ENCODE results near the gene SELPLG.

The SELPLG gene

DNA sequence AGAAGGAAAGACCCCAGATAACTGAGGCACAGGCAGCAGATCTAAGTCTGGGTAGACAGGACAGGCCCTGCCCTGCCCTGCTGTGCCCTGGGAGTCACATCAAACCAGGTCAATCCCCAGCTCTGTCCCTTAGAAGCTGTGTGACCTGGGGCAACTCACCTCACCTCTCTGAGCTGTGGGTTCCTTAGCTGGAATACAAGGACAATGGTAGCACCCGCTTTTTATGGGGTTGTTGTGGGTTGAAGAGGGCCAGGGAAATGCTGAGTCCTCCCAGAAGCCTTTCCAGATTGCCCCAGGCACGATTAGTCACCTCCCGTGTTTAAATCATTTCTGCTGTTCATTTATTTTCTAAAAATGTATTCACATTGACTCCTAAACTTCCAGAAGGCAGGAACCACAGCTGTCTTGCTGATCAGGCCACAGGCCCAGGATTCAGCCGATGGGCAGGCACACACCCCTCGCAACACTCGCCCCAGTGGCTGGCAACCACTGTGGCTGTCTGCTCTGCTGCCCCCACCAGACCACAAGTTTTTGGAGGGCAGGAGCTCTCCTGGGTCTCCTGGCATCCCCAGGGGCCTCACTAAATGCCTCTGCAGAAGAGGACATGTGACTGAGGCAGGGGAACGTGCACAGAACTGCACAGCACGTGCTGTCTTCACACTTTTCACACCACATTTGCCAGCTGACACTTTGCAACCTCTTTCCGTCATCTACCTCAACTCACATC is 3.0 kb downstream of the SELPLG start:
- Mint-ChIP-seq H3K36me3 (ENCODE audit: insufficient read depth) (peaks cover 50% of the 10 kb centered on the region), H3K9me3 (no peaks in the 10 kb centered on the region), H3K27ac (ENCODE audit: low read depth) (peak overlapping the region; percentile 99), H3K4me1 (peaks cover 59% of the 10 kb centered on the region), H3K4me3 (peak overlapping the region; percentile 90), H3K27me3 (no peaks in the 10 kb centered on the region)
- no peak for ATAC-seq (replicated peaks; ENCODE audit: extremely low read depth, poor library complexity, severe bottlenecking)
- peak in 1 of 2 donors; percentile 38 for DNase-seq (ENCODE audit: low spot score in 2 of 2)

DNA sequence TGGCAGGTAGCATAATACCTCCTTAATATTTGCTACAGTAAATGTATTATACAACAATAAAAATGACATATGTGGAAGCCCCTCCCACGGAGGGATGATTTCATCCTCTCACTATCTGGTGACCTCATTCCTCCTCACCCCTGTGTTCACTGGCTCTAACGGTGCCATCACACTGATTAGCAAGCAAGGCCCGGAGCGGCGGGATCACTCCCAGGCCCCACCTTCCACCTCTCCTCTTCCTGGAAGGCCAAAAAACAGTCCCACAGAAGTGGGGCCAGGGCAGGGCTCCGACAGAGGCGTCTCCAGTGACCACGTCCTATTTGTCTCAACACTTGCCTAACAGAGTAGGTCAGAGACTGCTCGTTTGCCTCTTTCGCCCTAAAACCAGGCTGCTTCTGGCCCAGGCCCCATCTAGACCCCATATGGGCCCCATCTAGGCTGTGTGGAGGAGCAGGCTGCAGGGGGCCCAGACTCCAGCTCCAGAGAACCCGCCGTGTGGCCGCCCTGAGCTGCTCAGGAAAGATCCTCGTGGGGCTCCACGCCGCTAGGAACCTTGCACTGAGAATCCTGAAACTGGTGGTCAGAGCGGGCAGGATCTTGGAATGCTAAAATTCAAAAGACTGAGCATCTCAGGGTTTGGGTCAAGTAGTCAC is 3.7 kb downstream of the SELPLG start:
- peaks cover 55% of the 10 kb centered on the region for H3K36me3 Mint-ChIP-seq (ENCODE audit: insufficient read depth)
- DNase-seq (ENCODE audit: low spot score in 2 of 2) (peak in 1 of 2 donors; percentile 59), ATAC-seq (replicated peaks; ENCODE audit: extremely low read depth, poor library complexity, severe bottlenecking) (peak; percentile 15)
- no peaks in the 10 kb centered on the region for H3K27me3 Mint-ChIP-seq
- H3K27ac Mint-ChIP-seq (ENCODE audit: low read depth), result peak overlapping the region; percentile 99
- peaks cover 64% of the 10 kb centered on the region for H3K4me1 Mint-ChIP-seq
- H3K4me3 Mint-ChIP-seq, result peak overlapping the region; percentile 90
- no peaks in the 10 kb centered on the region for H3K9me3 Mint-ChIP-seq

DNA sequence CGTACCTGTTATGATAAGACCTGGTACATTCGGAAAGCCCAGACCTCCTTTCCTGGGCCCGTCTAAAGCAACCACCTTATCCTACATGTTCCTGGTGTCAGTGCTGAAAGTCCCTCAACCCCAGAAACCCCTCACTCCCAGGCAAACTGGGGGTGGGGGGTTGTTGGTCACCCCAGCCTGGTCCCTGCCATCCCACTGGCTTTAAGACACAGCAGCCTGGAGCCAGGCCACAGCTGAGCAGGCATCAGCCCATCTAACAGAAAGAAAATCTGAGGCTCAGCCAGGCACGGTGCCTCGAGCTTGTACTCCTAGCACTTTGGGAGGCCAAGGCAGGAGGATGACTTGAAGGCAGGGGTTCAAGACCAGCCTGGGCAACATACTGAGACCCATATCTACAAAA is 4.5 kb downstream of the SELPLG start:
- DNase-seq (ENCODE audit: low spot score in 2 of 2) (no peak), ATAC-seq (replicated peaks; ENCODE audit: extremely low read depth, poor library complexity, severe bottlenecking) (no peak)
- H3K27me3 Mint-ChIP-seq, result no peaks in the 10 kb centered on the region
- H3K36me3 Mint-ChIP-seq (ENCODE audit: insufficient read depth), result peaks cover 55% of the 10 kb centered on the region
- H3K9me3 Mint-ChIP-seq, result no peaks in the 10 kb centered on the region
- peaks cover 62% of the 10 kb centered on the region for H3K4me1 Mint-ChIP-seq
- peak overlapping the region; percentile 90 for H3K4me3 Mint-ChIP-seq
- peak overlapping the region; percentile 99 for H3K27ac Mint-ChIP-seq (ENCODE audit: low read depth)

DNA sequence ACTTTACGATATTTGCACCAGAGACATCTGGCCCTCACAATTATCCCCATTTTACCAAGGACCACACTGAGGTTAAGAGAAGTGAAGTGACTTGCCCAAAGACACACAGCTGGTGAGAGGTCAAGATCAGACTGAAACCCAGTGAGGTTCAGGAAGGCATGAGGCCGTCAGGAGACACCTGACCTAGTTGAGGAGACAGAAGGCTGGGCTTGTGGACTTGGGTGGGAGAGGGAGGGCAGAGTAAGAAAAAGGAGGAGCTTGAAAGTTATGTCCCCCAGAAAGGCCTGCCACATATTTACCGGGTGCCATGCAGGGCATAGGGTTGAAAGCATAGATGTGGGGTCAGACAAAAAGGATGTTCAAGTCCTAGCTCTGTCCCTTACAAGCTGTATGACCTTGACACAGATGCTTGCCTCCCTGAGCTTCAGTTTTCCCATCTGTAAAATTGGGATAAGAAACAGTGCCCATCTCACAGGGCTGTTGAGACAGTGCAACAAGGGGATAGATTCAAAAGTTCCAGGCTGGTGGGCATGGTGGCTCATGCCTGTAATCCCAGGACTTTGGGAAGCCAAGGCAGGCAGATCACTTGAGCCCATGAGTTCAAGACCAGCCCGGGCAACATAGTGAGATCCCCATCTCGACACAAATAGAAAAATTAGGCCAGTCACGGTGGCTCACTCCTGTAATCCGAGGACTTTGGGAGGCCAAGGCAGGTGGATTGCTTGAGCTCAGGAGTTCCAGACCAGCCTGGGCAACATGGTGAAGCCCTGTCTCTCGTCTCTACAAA is 6.4 kb downstream of the SELPLG start:
- H3K9me3 Mint-ChIP-seq, result no peaks in the 10 kb centered on the region
- peaks cover 60% of the 10 kb centered on the region for H3K4me1 Mint-ChIP-seq
- ATAC-seq (replicated peaks; ENCODE audit: extremely low read depth, poor library complexity, severe bottlenecking) (no peak), DNase-seq (ENCODE audit: low spot score in 2 of 2) (no peak)
- no peaks in the 10 kb centered on the region for H3K27me3 Mint-ChIP-seq
- peak overlapping the region; percentile 56 for H3K27ac Mint-ChIP-seq (ENCODE audit: low read depth)
- H3K36me3 Mint-ChIP-seq (ENCODE audit: insufficient read depth), result peaks cover 56% of the 10 kb centered on the region
- H3K4me3 Mint-ChIP-seq, result peak overlapping the region; percentile 90

DNA sequence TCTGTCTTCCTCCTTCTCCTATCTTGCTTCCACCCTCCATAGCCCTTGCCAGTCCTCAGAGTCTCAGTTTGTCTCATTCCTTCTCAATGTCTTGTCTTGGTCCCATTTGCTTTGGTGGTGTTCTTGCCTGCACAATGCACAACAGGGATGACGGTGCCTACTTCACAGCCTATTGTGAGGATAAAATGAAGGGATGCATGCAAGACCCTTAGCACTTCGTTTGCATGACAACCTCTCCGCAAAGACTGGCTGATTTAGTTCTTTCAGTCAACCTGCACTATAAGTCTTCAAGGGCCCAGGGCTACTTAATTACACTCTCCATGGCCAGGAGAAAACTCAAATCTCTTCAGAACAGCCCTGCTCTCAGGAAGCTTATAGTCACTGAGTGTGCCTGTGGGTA is 8.5 kb downstream of the SELPLG start:
- ATAC-seq (replicated peaks; ENCODE audit: extremely low read depth, poor library complexity, severe bottlenecking) (no peak), DNase-seq (ENCODE audit: low spot score in 2 of 2) (no peak)
- peaks cover 61% of the 10 kb centered on the region for H3K36me3 Mint-ChIP-seq (ENCODE audit: insufficient read depth)
- H3K27ac Mint-ChIP-seq (ENCODE audit: low read depth), result peak overlapping the region; percentile 56
- H3K27me3 Mint-ChIP-seq, result no peaks in the 10 kb centered on the region
- H3K9me3 Mint-ChIP-seq, result no peaks in the 10 kb centered on the region
- H3K4me3 Mint-ChIP-seq, result peak overlapping the region; percentile 21
- H3K4me1 Mint-ChIP-seq, result peaks cover 59% of the 10 kb centered on the region

DNA sequence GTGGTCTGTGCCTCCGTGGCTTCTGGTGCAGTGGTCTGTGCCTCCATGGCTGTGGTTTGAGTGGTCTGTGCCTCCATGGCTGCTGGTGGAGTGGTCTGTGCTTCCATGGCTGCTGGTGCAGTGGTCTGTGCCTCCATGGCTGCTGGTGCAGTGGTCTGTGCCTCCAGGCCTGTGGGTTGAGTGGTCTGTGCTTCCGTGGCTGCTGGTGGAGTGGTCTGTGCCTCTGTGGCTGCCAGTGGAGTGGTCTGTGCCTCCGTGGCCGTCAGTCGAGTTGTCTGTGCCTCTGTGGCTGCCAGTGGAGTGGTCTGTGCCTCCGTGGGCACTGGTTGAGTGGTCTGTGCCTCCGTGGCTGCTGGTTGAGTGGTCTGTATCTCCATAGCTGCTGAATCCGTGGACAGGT is 10.1 kb downstream of the SELPLG start:
- Mint-ChIP-seq H3K4me3 (peak overlapping the region; percentile 11), H3K27me3 (no peaks in the 10 kb centered on the region), H3K9me3 (no peaks in the 10 kb centered on the region), H3K36me3 (ENCODE audit: insufficient read depth) (peaks cover 64% of the 10 kb centered on the region), H3K27ac (ENCODE audit: low read depth) (peak overlapping the region; percentile 95), H3K4me1 (peaks cover 59% of the 10 kb centered on the region)
- DNase-seq (ENCODE audit: low spot score in 2 of 2) (no peak), ATAC-seq (replicated peaks; ENCODE audit: extremely low read depth, poor library complexity, severe bottlenecking) (no peak)

DNA sequence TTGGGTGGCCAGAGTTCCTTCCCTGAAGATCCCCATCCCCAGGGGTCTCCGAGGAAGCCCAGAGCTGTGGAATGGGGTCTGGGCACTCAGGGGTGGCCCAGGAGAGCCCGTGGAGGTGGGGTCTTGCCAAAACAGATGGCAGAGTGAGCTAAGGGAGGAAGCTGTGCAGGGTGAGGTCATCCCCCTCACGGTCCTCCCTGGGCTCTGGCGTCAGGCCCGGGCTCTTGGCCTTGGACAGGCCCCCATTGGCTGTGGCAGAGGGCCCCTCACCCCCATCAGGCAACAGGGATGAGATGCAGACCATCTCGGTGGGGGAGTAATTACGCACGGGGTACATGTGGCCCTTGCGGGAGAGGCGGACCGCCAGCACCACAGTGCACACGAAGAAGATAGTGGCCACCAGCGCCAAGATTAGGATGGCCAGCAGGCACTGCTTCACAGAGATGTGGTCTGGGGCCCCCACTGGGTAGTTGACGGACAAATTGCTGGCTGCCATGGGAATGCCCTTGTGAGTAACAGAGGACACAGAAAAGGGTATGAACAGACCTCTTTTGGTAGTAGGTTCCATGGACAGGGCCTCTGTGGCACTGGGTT is 10.7 kb downstream of the SELPLG start:
- H3K4me1 Mint-ChIP-seq, result peaks cover 59% of the 10 kb centered on the region
- H3K36me3 Mint-ChIP-seq (ENCODE audit: insufficient read depth), result peaks cover 62% of the 10 kb centered on the region
- DNase-seq (ENCODE audit: low spot score in 2 of 2), result no peak
- H3K27ac Mint-ChIP-seq (ENCODE audit: low read depth), result peak overlapping the region; percentile 95
- no peaks in the 10 kb centered on the region for H3K9me3 Mint-ChIP-seq
- no peak for ATAC-seq (replicated peaks; ENCODE audit: extremely low read depth, poor library complexity, severe bottlenecking)
- peak overlapping the region; percentile 11 for H3K4me3 Mint-ChIP-seq
- H3K27me3 Mint-ChIP-seq, result no peaks in the 10 kb centered on the region

DNA sequence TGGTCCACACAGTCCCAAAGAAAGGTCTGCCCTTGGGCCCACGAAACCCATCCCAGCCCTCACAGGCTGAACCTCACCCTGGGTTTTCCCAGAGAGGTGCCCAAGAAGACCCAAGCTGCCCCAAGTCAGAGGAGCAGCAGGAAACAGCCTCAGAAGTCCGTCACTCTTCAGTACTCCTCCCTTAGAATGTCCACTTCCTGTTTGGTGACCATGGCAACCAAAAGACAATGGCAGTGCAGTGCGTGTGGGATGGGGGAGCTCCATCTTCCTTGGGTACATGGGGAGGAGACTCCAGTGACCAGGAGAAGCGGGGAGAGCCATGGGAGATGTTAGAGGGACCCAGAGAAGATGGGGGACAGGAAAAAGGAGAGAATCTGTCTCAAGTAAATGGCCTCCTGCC is 11.3 kb downstream of the SELPLG start:
- peak overlapping the region; percentile 45 for H3K4me3 Mint-ChIP-seq
- peak; percentile 30 for ATAC-seq (replicated peaks; ENCODE audit: extremely low read depth, poor library complexity, severe bottlenecking)
- H3K4me1 Mint-ChIP-seq, result peaks cover 64% of the 10 kb centered on the region
- no peaks in the 10 kb centered on the region for H3K9me3 Mint-ChIP-seq
- H3K36me3 Mint-ChIP-seq (ENCODE audit: insufficient read depth), result peaks cover 63% of the 10 kb centered on the region
- no peaks in the 10 kb centered on the region for H3K27me3 Mint-ChIP-seq
- no peak for DNase-seq (ENCODE audit: low spot score in 2 of 2)
- H3K27ac Mint-ChIP-seq (ENCODE audit: low read depth), result peak overlapping the region; percentile 95

DNA sequence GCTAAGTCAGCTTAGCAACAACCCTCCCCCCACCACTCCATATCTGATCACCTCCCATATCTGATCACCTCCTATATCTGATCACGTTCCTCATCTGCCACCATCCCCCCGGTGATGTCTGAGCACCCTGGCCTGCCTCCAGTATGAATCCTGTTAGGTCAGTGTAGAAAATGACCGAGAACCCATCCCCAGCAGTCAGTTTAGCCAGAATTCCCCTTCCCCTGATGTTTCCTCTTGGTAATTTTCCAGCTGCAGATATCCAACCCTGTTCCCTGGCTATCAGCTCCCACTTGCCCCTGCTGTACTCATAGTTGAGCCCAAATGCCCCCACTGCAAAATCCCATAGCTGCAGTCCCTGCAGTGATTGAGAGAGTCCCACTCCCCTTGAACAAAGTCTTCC is 12.5 kb downstream of the SELPLG start:
- ATAC-seq (replicated peaks; ENCODE audit: extremely low read depth, poor library complexity, severe bottlenecking) (no peak), DNase-seq (ENCODE audit: low spot score in 2 of 2) (no peak)
- no peak overlapping the region for H3K4me3 Mint-ChIP-seq
- H3K27ac Mint-ChIP-seq (ENCODE audit: low read depth), result peak overlapping the region; percentile 95
- peaks cover 63% of the 10 kb centered on the region for H3K36me3 Mint-ChIP-seq (ENCODE audit: insufficient read depth)
- H3K4me1 Mint-ChIP-seq, result peaks cover 76% of the 10 kb centered on the region
- no peaks in the 10 kb centered on the region for H3K27me3 Mint-ChIP-seq
- H3K9me3 Mint-ChIP-seq, result no peaks in the 10 kb centered on the region

DNA sequence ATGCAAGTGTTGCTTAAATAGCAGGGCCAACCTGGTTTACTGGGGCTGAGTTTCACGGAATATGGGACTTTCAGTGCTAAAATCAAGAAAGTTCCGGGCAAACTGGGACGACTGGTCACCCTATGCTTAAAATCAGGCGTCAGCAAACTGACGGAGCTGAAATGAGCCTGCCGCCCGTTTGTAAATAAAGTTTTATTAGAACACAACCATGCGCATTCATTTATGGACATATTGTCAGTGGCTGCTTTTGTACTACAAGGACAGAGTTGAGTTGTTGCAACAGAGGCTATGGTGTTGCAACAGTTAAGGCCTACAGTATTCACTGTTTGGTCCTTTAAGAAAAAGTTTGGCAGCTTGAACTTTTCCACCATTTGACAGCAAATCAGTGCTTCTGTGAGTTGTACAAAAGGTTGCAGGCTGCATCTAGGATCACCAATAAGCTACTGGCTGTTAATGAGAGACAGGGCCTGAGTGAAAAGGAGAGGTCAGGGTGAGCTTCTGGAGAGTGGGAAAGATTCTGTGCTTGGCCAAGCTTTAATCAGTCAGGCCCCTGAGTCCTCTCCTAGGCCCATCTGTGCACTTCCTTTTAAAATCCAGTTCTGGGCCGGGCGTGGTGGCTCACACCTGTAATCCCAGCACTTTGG is 13.3 kb downstream of the SELPLG start:
- H3K27ac Mint-ChIP-seq (ENCODE audit: low read depth), result no peak overlapping the region
- no peaks in the 10 kb centered on the region for H3K9me3 Mint-ChIP-seq
- DNase-seq (ENCODE audit: low spot score in 2 of 2) (no peak), ATAC-seq (replicated peaks; ENCODE audit: extremely low read depth, poor library complexity, severe bottlenecking) (no peak)
- no peaks in the 10 kb centered on the region for H3K27me3 Mint-ChIP-seq
- H3K36me3 Mint-ChIP-seq (ENCODE audit: insufficient read depth), result peaks cover 56% of the 10 kb centered on the region
- H3K4me3 Mint-ChIP-seq, result no peak overlapping the region
- peaks cover 68% of the 10 kb centered on the region for H3K4me1 Mint-ChIP-seq

DNA sequence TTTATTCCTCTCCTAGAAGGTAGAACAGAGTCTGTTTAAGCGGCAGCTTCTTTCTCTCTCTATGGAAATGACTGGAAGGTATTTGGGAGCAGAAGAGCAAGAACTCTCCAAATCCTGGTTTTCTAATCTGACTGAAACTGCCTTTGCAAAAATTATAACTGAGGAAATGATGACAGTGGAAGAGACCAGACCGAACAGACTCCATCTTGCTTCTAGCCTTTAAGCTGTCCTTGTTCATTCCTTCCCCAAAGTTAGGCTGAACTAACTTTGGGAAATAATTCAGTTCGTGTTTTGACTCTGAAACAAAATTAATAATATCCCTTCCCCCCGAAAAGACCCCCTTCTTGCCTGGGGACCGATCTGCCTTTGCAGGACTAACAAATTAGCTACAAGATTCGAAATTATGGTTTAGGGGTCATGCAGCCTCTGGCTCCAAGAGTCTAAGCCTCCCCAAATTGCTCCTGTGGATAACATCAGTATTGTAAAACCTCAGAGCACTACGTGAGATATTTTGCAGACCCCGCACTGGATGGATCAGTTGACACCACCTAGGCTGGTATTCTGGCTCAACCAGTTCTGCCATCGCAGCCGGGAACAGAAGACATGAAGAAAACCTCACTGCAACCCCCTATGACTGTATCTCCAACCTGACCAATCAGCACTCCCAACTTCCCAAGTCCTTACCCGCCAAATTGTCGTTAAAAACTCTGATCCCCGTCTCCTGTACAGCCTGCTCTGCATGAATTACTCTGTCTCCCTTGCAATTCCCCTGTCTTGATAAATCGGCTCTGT is 14.1 kb downstream of the SELPLG start:
- Mint-ChIP-seq H3K27ac (ENCODE audit: low read depth) (peak overlapping the region; percentile 96), H3K9me3 (no peaks in the 10 kb centered on the region), H3K27me3 (no peaks in the 10 kb centered on the region), H3K4me3 (no peak overlapping the region), H3K36me3 (ENCODE audit: insufficient read depth) (peaks cover 51% of the 10 kb centered on the region), H3K4me1 (peaks cover 64% of the 10 kb centered on the region)
- DNase-seq (ENCODE audit: low spot score in 2 of 2) (no peak), ATAC-seq (replicated peaks; ENCODE audit: extremely low read depth, poor library complexity, severe bottlenecking) (no peak)

Measured in central memory CD8-positive, alpha-beta T cell (primary cell).